ENCODE measurements around the gene NQO2. TPM values are rescaled to one million over a fixed set of nuclear protein-coding genes. Genes with fewer than 3 reads are reported as not detected.
A peak's percentile ranks its signal among the peaks of the same experiment; 100 is the strongest.

NQO2 gene
- polyA plus RNA-seq, 1 experiment = 34.3 TPM

DNA sequence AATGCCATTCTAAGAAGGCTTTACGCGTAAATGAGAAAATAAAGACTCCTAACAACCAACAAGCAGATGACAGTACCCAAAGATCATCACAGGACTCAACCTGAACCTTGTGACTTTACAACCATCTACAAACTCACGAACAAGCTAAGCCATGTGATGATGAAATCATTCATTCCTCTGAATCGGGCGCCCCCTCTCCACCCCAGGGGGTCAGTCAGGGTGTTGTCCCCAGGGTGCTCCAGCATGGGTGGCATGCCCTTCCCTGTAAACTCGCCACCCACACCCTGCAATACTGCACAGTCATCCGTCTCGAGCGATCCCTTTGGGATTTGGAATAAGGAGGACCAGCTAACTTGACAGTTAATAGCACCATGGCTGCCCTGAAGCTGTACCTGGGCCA, 40.9 kb upstream of the NQO2 start:
- ChIA-PET CTCF (no interaction called here), POLR2A (no interaction called here)
- DNase-seq (ENCODE audit: low read depth, low spot score) = no peak
- Histone ChIP-seq H3K27me3 (ENCODE audit: control insufficient read depth, insufficient read depth, low read length) (no peaks in the 10 kb centered on the region), H3K27ac (ENCODE audit: low read depth, low read length) (no peak overlapping the region), H3K4me3 (ENCODE audit: low read depth, low read length) (no peak overlapping the region), H3K9me3 (ENCODE audit: control insufficient read depth, insufficient read depth, low read length) (no peaks in the 10 kb centered on the region)
- TF ChIP-seq CTCF (IDR thresholded peaks at IDR 0.05; ENCODE audit: low read depth, low read length) = no peak

DNA sequence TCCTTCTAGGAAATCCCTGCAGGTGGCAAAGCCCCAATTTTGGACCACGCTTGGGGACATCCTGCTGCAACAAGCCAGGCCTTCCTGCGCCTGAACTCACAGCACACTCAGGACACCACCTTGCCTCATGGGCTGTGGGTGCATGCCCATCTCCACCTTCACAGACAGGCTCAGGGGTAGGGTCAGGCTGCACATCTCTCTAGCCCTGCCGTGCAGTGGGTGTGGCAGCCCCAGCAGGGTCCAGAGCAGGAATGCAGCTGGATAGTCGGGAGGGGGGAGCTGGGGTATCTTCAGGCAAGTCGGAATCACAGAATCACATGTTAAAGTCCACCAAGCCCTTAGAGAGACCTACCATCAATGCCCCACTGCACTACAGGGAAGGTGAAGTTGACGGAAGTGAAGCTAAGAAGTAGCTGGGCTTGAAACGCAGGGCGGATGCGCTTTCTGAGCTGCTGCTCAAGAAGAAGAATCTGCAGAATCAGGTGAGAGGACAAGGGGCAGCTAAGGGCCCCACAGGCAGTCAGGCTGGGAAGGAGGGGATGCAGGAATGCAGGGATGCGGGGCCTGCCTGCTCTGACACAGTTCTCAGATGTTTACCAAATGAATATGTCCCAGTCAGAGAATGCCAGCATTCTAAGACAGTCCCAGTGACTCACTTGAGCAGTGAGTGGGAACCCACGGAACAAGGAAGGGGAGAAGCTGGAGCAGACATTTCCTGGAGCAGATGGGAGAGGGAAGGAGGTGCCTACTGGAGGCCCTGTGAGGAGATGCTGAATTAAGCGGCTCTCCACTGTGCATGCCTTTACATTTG, 39.6 kb upstream of the NQO2 start:
- H3K9me3 ChIP-seq (ENCODE audit: control insufficient read depth, insufficient read depth, low read length) = no peaks in the 10 kb centered on the region
- ChIA-PET CTCF (interaction anchor here (0.5 to 4.2 kb wide), 2 partner anchors 9 to 165 kb away, joined by 3 to 46 read pairs; no protein-coding TSS in a partner anchor), POLR2A (interaction anchor here (0.5 to 1.3 kb wide), 5 partner anchors 27 to 1053 kb away, joined by 3 to 5 read pairs (median 3); no protein-coding TSS in a partner anchor)
- peak overlapping the region; percentile 40 for H3K27ac ChIP-seq (ENCODE audit: low read depth, low read length)
- peak; percentile 32 for DNase-seq (ENCODE audit: low read depth, low spot score)
- no peak overlapping the region for H3K4me3 ChIP-seq (ENCODE audit: low read depth, low read length)
- no peaks in the 10 kb centered on the region for H3K27me3 ChIP-seq (ENCODE audit: control insufficient read depth, insufficient read depth, low read length)
- no peak for TF ChIP-seq CTCF (IDR thresholded peaks at IDR 0.05; ENCODE audit: low read depth, low read length)

GRCh38 chr6:2960935-2961334, 38.8 kb upstream of the NQO2 start:
- ChIA-PET CTCF (interaction anchor here (0.7 to 4.2 kb wide), 2 partner anchors 10 to 165 kb away, joined by 3 to 46 read pairs; no protein-coding TSS in a partner anchor), POLR2A (interaction anchor here (0.5 to 1.3 kb wide), 4 partner anchors 26 to 753 kb away, joined by 3 to 5 read pairs (median 3); no protein-coding TSS in a partner anchor)
- Histone ChIP-seq H3K27ac (ENCODE audit: low read depth, low read length) (peak overlapping the region; percentile 40), H3K9me3 (ENCODE audit: control insufficient read depth, insufficient read depth, low read length) (no peaks in the 10 kb centered on the region), H3K4me3 (ENCODE audit: low read depth, low read length) (no peak overlapping the region), H3K27me3 (ENCODE audit: control insufficient read depth, insufficient read depth, low read length) (no peaks in the 10 kb centered on the region)
- TF ChIP-seq CTCF (IDR thresholded peaks at IDR 0.05; ENCODE audit: low read depth, low read length) = no peak
- DNase-seq (ENCODE audit: low read depth, low spot score) = no peak

- Histone ChIP-seq H3K4me3 (ENCODE audit: low read depth, low read length) (no peak overlapping the region), H3K27ac (ENCODE audit: low read depth, low read length) (peak overlapping the region; percentile 40), H3K27me3 (ENCODE audit: control insufficient read depth, insufficient read depth, low read length) (no peaks in the 10 kb centered on the region), H3K9me3 (ENCODE audit: control insufficient read depth, insufficient read depth, low read length) (no peaks in the 10 kb centered on the region)
- no peak for TF ChIP-seq CTCF (IDR thresholded peaks at IDR 0.05; ENCODE audit: low read depth, low read length)
- DNase-seq (ENCODE audit: low read depth, low spot score) = no peak
- CTCF ChIA-PET = interaction anchor here (4.2 kb wide), 1 partner anchor 10 kb away, joined by 46 read pairs; no protein-coding TSS in a partner anchor
- POLR2A ChIA-PET = no interaction called here
Measured at GRCh38 chr6:2961506-2961905, 38.2 kb upstream of the NQO2 start.

DNA sequence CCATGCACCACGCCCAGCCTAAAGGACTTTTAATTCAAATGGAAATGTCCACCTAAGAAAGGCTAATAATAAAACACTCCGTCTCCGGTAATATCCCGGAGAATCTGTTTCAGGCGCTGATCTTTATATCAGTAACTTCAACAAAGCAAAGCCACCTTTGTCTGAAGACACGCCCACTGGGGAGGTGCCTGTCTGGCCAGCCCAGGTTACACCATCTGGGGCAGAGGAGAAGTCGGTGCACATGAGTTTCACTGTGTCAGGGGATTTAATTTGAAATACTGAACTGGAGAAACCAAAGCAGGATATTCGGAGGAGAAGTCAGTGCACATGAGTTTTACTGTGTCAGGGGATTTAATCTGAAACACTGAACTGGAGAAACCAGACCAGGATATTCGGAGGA, 37.7 kb upstream of the NQO2 start:
- peak overlapping the region; percentile 40 for H3K27ac ChIP-seq (ENCODE audit: low read depth, low read length)
- no peaks in the 10 kb centered on the region for H3K9me3 ChIP-seq (ENCODE audit: control insufficient read depth, insufficient read depth, low read length)
- CTCF ChIA-PET = interaction anchor here (0.6 to 4.2 kb wide), 2 partner anchors 11 to 224 kb away, joined by 3 to 46 read pairs; no protein-coding TSS in a partner anchor
- POLR2A ChIA-PET = no interaction called here
- TF ChIP-seq CTCF (IDR thresholded peaks at IDR 0.05; ENCODE audit: low read depth, low read length) = no peak
- H3K27me3 ChIP-seq (ENCODE audit: control insufficient read depth, insufficient read depth, low read length) = no peaks in the 10 kb centered on the region
- no peak overlapping the region for H3K4me3 ChIP-seq (ENCODE audit: low read depth, low read length)
- DNase-seq (ENCODE audit: low read depth, low spot score) = no peak
